ENCODE results near the gene RSU1. TPM values are rescaled to one million over a fixed set of nuclear protein-coding genes. Genes with fewer than 3 reads are reported as not detected.

Gene RSU1
- total RNA-seq, 4 donors from 2014 or later: 28.7 to 50.9 (median 43.0) TPM

DNA sequence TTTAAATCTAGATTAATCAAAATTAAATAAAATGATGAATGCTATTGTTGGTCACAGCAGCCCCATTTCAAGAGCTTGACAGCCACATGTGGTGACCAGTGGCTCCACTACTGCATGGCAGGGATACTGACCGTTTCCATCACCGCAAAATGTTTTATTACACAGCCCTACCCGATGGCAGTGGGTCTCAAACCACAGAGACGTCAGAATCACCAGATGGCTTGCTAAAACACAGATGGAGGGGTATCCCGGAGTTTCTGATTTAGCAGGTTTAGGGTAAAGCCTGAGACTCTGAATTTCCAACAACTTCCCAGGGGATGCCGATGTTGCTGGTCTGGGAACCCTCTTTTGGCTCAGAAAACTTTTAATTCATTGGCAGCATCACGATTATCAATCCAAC, 47.9 kb downstream of the RSU1 start:
- DNase-seq (ENCODE audit: low spot score in 2 of 2): no peak
- no peak for TF ChIP-seq CTCF (IDR thresholded peaks at IDR 0.05)
- TF ChIP-seq POLR2A (IDR thresholded peaks at IDR 0.05): no peak
- intact Hi-C loops (cut with DNase I; ENCODE audit: low total_unique reads): no loop called here
- 86 to 91% methylated on average over 7 of the region's 7 CpGs for WGBS, 2 donors
- no peak overlapping the region for H3K4me3 ChIP-seq (ENCODE audit: low read depth, poor library complexity, severe bottlenecking)

GRCh38 chr10:16768702-16769101, 48.5 kb downstream of the RSU1 start:
- no peak for DNase-seq (ENCODE audit: low spot score in 2 of 2)
- intact Hi-C loops (cut with DNase I; ENCODE audit: low total_unique reads): no loop called here
- TF ChIP-seq CTCF (IDR thresholded peaks at IDR 0.05): no peak
- TF ChIP-seq POLR2A (IDR thresholded peaks at IDR 0.05): no peak
- 84 to 89% methylated on average over 5 of the region's 5 CpGs for WGBS, 2 donors
- H3K4me3 ChIP-seq (ENCODE audit: low read depth, poor library complexity, severe bottlenecking): no peak overlapping the region

DNA sequence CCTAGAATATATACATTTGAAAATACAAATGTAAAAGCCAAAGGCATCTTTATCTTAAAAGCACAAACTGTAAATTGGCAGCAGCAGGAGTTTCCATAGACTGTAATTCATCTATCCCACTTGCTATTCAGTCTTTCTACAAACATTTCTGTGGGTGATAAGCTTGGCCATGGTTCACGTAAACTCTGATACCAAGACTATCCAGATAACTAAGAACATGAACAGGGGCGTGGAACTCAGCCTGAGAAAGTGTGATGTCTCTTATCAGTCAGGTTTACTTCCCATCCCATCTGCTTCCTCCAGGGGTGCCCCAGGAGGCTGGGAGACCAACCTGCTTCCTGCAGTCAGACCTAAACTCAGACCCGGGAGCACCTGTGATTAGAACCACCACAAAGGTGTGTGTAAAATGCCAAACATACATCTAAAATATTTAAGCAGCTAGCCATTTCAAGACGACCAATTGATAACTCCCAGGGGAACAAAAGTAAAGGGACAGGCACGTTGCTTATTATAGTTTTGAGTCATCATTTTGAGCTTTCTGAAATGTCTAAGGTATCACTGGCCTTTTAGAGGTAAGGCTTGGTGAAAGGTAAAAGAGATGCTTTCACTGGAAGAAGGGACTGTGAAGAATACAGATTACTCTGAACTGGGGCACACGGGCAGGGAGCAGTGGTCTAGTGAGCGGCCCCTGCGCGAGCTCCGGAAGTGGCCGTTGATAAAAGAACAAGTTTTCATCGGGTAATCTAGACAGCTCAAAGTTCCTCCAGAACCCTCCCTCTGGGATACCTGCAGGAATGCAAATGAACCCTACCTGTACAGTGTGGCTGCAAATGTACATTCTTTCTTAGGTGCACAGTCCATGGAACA, 51.5 kb downstream of the RSU1 start:
- WGBS, 2 donors: 83 to 84% methylated on average over 12 of the region's 12 CpGs
- TF ChIP-seq CTCF (IDR thresholded peaks at IDR 0.05) (no peak), POLR2A (IDR thresholded peaks at IDR 0.05) (no peak)
- H3K4me3 ChIP-seq (ENCODE audit: low read depth, poor library complexity, severe bottlenecking): no peak overlapping the region
- no peak for DNase-seq (ENCODE audit: low spot score in 2 of 2)
- intact Hi-C loops (cut with DNase I; ENCODE audit: low total_unique reads): no loop called here

GRCh38 chr10:16761300-16761699, 55.9 kb downstream of the RSU1 start:
- no peak for DNase-seq (ENCODE audit: low spot score in 2 of 2)
- no peak overlapping the region for H3K4me3 ChIP-seq (ENCODE audit: low read depth, poor library complexity, severe bottlenecking)
- TF ChIP-seq CTCF (IDR thresholded peaks at IDR 0.05) (no peak), POLR2A (IDR thresholded peaks at IDR 0.05) (no peak)
- 97% methylated on average over 8 of the region's 8 CpGs for WGBS, 2 donors
- intact Hi-C loops (cut with DNase I; ENCODE audit: low total_unique reads): no loop called here

GRCh38 chr10:16756561-16757221, 60.5 kb downstream of the RSU1 start:
- intact Hi-C loops (cut with DNase I; ENCODE audit: low total_unique reads): no loop called here
- no peak for DNase-seq (ENCODE audit: low spot score in 2 of 2)
- 87 to 89% methylated on average over 12 of the region's 12 CpGs for WGBS, 2 donors
- TF ChIP-seq POLR2A (IDR thresholded peaks at IDR 0.05) (no peak), CTCF (IDR thresholded peaks at IDR 0.05) (no peak)
- no peak overlapping the region for H3K4me3 ChIP-seq (ENCODE audit: low read depth, poor library complexity, severe bottlenecking)
